ENCODE data around the gene TMEM248. TPM values are rescaled to one million over a fixed set of nuclear protein-coding genes. Genes with fewer than 3 reads are reported as not detected.

TMEM248 gene
- total and polyA plus RNA-seq, 10 donors: 21.5 to 142 (median 87.4) TPM

DNA sequence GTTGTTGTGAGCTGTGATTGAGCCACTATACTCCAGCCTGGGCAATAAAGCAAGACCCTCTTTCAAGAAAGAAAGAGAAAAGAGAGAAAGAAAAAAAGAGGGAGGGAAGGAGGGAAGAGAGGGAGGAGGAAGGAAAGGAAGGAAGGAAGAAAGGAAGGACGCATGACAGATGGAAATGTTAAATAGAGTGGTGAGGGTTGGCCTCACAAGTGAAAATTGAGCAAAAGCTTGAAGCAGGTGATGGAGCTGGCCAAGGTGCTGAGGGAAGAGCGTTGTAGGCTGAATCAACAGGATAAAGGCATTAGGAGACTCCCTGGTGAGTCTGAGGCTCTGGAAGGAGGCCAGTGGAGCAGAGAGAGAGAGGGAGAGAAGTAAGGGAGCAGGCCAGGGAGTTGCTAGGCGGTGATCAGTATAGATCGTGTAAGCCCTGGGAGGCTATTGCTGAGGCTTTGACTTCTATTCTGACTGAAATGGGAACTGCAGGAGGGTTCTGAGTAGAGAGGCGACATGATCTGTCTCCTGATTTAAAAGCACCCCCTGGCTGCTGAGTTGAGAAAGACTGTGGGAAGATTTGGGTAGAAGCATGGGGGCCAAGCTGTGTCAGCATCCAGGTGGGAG, 26.5 kb upstream of the TMEM248 start:
- 71 to 78% (median 76%) methylated on average over 5 of the region's 5 CpGs for WGBS, 5 donors
- no peak for DNase-seq
- H3K36me3 ChIP-seq: peaks cover 0 to 62% (median 6%) of the 10 kb centered on the region in 6 donors
- no peak overlapping the region for H3K4me3 ChIP-seq
- intact Hi-C loops (cut with DNase I; ENCODE audit: low total_unique reads): no loop called here
- TF ChIP-seq, protein P1, sequence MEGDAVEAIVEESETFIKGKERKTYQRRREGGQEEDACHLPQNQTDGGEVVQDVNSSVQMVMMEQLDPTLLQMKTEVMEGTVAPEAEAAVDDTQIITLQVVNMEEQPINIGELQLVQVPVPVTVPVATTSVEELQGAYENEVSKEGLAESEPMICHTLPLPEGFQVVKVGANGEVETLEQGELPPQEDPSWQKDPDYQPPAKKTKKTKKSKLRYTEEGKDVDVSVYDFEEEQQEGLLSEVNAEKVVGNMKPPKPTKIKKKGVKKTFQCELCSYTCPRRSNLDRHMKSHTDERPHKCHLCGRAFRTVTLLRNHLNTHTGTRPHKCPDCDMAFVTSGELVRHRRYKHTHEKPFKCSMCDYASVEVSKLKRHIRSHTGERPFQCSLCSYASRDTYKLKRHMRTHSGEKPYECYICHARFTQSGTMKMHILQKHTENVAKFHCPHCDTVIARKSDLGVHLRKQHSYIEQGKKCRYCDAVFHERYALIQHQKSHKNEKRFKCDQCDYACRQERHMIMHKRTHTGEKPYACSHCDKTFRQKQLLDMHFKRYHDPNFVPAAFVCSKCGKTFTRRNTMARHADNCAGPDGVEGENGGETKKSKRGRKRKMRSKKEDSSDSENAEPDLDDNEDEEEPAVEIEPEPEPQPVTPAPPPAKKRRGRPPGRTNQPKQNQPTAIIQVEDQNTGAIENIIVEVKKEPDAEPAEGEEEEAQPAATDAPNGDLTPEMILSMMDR (IDR thresholded peaks at IDR 0.05 in 8 of 11, conservative IDR thresholded peaks at IDR 0.05 in 3 of 11): peak in 2 of 11 experiments; percentile 10 to 11
- no peak for TF ChIP-seq POLR2A (IDR thresholded peaks at IDR 0.05)
- H3K4me1 ChIP-seq: peaks cover 0 to 5% (median 0%) of the 10 kb centered on the region in 6 donors
- H3K27ac ChIP-seq: no peak overlapping the region
- H3K9me3 ChIP-seq: no peaks in the 10 kb centered on the region
- H3K27me3 ChIP-seq (replicated peaks in 1 of 7): no peaks in the 10 kb centered on the region

DNA sequence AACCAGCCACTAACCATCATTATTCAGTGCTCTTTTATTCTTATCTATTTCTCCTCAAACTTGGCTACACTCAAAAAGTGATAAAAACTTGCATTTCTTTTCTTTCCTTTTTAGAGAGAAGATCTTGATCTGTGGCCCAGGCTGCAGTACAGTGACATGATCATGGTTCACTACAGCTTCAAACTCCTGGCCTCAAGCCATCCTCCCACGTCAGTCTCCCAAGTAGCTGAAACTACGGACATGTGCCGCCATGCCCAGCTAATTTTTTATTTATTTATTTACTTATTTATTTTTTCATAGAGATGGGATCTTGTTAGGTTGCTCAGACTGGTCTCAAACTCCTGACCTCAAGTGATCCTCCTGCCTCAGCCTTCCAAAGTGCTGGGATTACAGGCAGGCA, 24.6 kb upstream of the TMEM248 start:
- 85 to 94% (median 87%) methylated on average over 3 of the region's 3 CpGs for WGBS, 5 donors
- intact Hi-C loops (cut with DNase I; ENCODE audit: low total_unique reads): no loop called here
- Histone ChIP-seq H3K36me3 (peaks cover 0 to 69% (median 9%) of the 10 kb centered on the region in 6 donors), H3K9me3 (no peaks in the 10 kb centered on the region), H3K4me1 (peaks cover 0 to 5% (median 0%) of the 10 kb centered on the region in 6 donors), H3K4me3 (no peak overlapping the region), H3K27me3 (replicated peaks in 1 of 7) (no peaks in the 10 kb centered on the region), H3K27ac (no peak overlapping the region)
- TF ChIP-seq POLR2AphosphoS5 (IDR thresholded peaks at IDR 0.05): no peak
- no peak for TF ChIP-seq POLR2A (IDR thresholded peaks at IDR 0.05)
- TF ChIP-seq, protein P1 (IDR thresholded peaks at IDR 0.05 in 8 of 11, conservative IDR thresholded peaks at IDR 0.05 in 3 of 11): no peak
- DNase-seq: no peak

DNA sequence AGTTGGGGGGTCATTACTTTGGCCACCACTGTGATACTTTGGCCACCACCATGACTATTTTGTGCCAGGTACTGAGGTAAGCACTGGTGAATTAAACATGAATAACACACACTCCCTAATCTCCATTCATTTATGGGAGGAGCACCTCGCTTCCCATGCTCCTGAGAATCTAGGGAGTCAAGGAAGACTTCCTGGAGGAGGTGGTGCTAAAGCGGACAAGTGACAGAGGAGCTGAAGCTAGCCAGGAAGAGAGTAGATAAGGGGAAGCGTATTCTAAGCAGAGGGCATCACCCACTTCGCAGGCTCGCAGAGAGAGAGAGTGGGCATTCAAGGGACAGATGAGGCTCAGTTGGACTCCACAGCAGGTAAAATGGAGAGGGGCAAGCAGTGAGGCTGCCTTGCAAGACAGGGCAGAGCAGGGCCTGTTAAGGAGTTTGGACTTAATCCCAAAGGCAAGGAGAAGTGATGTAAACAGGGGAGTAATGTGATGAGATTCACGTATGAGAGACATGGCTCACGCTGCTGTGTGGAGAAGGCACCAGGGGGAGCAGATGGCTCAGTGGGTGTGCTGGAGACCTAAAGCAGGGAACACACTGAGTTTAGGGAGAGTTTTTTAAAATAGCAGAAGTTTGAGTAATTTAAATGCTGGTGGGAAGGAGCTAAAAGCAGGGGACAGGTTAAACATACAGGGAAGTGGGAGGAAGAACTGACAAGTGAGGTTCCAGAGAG, 21.3 kb upstream of the TMEM248 start:
- DNase-seq: no peak
- Histone ChIP-seq H3K36me3 (peaks cover 0 to 77% (median 12%) of the 10 kb centered on the region in 6 donors), H3K27me3 (replicated peaks in 1 of 7) (no peaks in the 10 kb centered on the region), H3K4me3 (no peak overlapping the region), H3K9me3 (no peaks in the 10 kb centered on the region), H3K27ac (no peak overlapping the region), H3K4me1 (peaks cover 0 to 5% (median 0%) of the 10 kb centered on the region in 6 donors)
- intact Hi-C loops (cut with DNase I; ENCODE audit: low total_unique reads): no loop called here
- TF ChIP-seq POLR2A (IDR thresholded peaks at IDR 0.05) (no peak), POLR2AphosphoS5 (IDR thresholded peaks at IDR 0.05) (no peak)
- TF ChIP-seq, protein P1 (IDR thresholded peaks at IDR 0.05 in 8 of 11, conservative IDR thresholded peaks at IDR 0.05 in 3 of 11): no peak
- WGBS, 5 donors: 89 to 95% (median 91%) methylated on average over 7 of the region's 7 CpGs

Measured in spleen (tissue), 11 donors.